ENCODE results near the gene EYA2.

Gene EYA2

GRCh38 chr20:46933150-46933549 lies 38.5 kb downstream of the EYA2 start:
- no peak for DNase-seq

- DNase-seq, result no peak
Measured at GRCh38 chr20:46934746-46935287, 40.2 kb downstream of the EYA2 start.

DNA sequence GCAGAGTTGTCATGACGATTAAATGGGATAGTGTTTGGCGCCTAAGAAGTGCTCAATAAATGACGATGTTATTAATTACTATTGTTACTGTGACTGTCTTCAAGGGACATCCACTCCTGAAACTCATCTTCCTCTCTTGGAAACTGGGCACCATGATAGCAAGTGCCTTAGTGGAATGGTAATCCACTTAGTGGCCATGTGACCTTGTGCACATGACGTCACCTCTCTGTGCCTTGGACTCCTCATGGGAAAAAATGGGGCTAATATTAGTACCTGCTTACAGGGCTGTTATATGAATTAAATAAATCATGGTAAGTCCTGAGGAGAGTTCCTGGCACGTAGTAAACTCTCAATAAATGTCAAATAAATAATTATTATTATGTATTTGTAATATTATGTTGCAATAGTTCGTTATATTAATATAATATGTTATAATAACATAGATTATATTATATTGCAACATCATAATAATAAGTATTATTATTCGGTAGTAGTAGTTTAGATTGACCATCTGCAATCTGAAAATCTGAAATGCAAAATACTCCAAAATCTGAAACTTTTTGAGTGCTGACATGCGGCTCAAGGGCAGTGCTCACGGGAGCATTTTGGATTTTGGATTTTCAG lies 40.9 kb downstream of the EYA2 start:
- DNase-seq, result no peak

- no peak for DNase-seq
Measured at GRCh38 chr20:46936415-46937156, 41.9 kb downstream of the EYA2 start.

DNA sequence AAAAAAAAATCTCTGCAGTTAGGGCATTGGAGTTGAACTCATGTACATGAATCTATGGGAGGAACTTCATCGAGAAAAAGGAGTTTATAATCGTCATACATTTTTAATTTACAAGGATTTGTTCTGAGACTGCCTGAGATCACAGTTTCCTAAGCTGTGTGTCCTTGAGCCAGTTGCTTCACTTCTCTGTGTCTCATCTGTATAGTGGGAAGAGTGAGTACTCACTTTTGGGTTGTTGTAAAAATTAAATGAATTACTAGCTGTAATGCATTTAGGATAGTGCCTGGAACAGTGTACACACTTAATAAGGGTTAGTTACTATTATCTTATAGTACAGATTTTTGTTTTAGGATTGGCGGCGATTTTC lies 42.5 kb downstream of the EYA2 start:
- no peak for DNase-seq

DNA sequence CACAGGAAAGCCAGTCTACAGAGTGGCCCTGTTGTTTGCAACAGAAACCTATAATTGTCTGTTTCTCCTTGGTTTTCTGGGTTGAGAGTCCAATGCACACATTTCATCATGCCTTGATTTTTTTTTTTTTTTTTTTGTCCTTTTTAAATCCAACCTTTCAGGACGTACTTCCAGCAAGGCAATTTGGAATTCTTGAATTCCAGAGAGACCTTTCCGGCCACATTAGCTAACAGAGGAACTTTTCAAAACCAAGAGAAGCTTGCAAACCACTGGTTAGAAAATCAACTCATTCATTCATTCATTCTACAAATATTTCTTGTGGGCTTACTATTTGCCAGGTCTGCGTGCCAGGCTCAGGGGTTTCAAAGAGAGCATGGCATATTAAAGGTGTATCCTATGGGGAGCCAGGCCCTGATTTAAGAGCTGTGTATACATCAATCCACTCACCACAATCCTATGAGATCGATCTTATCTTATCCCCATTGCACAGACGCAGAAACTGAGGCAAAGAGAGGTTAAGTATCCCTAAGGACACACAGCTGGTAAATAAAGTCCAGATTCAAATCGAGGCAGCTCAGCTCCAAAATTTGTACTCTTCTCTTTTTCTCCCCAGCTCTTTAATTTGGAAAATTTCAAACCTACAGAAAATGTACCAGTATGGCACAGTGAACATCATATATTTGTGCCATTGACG lies 43.0 kb downstream of the EYA2 start:
- DNase-seq, result no peak

DNA sequence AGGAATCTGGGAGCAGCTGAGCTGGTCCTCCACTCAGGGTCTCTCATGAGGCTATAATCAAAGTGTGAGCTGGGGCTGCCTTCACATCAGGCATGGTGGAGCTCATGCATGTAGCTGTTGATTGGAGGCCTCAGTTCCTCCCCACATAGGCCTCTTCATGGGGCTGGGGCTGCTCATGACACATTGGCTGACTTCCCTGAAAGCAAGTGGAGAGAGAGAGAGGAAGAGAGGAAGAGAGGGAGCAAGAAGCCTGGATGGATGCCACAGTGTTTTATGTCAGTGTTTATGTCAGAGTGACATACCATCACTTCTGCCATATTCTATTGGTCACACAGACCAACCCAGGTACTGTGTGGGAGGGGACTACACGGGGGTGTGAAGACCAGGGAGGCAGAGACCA lies 43.8 kb downstream of the EYA2 start:
- DNase-seq, result no peak

GRCh38 chr20:46939031-46939965 lies 44.7 kb downstream of the EYA2 start:
- DNase-seq, result peak; percentile 50

DNA sequence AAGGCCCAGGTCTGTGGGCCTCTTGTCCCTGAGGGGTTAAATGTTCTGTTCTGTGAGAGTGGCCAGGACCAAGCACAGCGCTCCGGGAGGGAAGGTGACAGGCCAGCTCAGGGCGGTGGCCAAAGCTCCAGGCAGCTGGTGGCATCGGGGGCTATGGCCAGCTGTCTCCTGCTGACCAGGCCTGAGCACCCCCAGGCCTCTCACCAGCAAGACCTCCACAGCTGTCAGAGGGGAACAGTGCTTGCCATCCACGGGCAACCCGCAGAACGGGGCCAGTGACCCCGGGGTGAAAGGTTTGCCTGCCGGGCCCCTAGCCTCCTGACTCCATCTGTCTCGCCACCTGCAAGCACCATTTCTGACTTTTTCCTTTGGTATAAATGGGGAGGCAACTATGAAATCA lies 46.0 kb downstream of the EYA2 start:
- no peak for DNase-seq

GRCh38 chr20:46941404-46941803 lies 46.8 kb downstream of the EYA2 start:
- DNase-seq, result no peak

GRCh38 chr20:46943861-46944591 lies 49.4 kb downstream of the EYA2 start:
- no peak for DNase-seq

- DNase-seq, result no peak
Measured at GRCh38 chr20:46945465-46945864, 50.8 kb downstream of the EYA2 start.

DNA sequence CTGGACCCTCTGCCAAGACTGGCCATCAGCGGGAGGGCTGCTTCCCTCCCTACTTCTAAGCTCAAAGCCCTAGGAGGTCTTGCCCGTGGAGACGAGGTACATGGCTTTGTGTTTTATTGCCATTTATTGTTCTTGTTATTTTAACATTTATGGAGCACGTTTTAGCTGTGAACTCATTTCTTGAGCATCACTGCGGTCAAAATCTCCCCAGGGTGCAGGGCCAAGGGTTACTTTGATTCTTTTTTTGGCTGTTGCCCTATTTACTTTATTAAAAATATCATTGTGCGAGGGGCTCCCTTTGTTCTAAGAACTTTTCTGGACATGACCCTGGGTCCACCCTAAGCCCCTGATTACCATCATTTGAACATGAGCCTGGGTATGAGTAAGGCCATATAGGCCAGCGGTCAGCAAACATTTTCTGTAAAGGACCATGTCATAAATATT lies 51.6 kb downstream of the EYA2 start:
- no peak for DNase-seq

DNA sequence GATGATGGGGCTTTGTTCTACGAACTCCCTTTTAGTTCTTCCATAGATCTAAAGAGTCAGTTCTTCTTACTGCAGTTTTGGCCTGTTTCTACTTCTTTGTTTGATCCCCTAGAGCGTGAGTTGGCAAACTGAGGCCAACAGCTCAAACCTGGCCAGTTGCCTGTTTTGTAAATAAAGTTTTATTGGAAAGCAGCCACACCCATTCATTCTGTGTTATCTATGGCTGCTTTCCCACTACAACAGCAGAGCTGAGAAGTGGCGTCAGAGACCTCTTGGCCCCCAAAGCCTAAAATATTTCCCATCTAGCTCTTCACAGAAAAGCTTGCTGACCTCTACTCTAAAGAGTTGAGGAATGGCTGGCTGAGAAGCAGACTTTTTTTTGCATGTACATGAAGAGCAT lies 52.2 kb downstream of the EYA2 start:
- DNase-seq, result no peak

DNA sequence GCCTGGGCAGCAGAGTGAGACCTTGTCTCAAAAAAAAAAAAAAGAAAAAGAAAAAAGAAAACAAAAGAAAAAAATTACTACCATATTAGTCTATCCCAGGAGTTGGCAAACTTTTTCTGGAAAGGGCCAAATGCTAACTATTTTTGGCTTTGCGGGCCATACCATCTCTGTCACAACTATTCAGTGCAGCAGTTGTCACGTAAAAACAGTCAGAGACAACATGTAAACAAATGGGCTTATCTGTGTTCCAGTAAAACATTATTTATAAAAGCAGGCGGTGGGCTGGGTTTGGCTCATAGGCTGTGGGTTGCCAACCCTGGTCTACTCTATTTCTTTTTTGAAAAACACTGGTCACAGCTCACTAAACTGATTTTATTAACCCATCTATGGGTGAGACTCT lies 53.4 kb downstream of the EYA2 start:
- DNase-seq, result no peak

GRCh38 chr20:46951405-46951804 lies 56.8 kb downstream of the EYA2 start:
- no peak for DNase-seq

- no peak for DNase-seq
Measured at GRCh38 chr20:46951840-46952497, 57.3 kb downstream of the EYA2 start.

DNA sequence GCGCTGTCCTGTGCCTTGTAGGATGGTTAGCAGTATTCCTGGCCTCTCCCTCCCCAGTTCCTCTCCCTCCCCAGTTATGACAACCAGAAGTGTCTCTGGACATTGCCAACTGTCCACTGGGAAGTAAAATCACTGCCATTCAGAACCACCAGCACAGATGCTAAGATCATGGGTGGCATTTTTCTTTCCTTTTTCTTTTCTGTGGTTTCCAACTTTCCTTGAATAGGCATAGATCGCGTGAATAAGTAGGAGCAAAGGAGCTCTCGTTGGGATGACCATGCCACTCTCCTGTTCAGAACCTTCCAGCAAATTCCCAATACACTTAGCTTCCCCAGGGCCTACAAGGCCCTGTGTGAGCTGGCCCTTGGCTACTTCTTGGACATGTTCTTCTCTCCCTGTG lies 59.0 kb downstream of the EYA2 start:
- DNase-seq, result no peak

- DNase-seq, result no peak
Measured at GRCh38 chr20:46954490-46955038, 59.9 kb downstream of the EYA2 start.

GRCh38 chr20:46955601-46956556 lies 61.2 kb downstream of the EYA2 start:
- no peak for DNase-seq
